OCI-LY7 (cell line): Measurements from ENCODE around the gene AHR.

ENCODE experiments used
- CTCF ChIP-seq: fragments of 200-600 bp; sonication (generic); conservative IDR thresholded peaks from 2 replicates; pipeline ENCODE4 v1.5.1; 2014; ENCODE audit warnings: mild to moderate bottlenecking, antibody characterized with exemption, low read length, moderate library complexity, mixed read lengths
- EZH2phosphoT487 ChIP-seq: fragments of 200-600 bp; sonication (generic); IDR thresholded peaks from 2 replicates; pipeline ENCODE4 v1.6.1; 2018; ENCODE audit warnings: low read depth, borderline replicate concordance, mild to moderate bottlenecking, mixed run types, antibody characterized with exemption, low read length, moderate library complexity, mixed read lengths

DNA sequence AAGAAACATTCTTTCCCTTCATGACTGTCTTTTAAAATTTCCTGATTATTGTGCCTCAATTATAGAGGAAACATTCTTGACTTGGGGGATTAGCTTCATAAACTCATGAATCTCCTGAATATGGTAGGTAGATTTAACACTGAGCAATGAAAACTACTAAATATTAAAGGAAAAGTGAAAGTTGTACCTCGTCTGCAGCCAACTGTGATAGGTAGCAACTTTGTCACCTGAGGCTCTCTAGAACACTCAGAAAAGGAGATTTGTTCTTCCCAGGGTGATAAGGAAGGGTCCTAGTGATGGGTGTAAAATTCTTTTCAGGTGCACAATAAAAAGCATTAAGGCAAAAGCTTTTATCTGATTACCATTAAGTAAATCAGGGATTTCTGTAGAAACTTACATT, 78.1 kb downstream of the AHR start:
- no peak for TF ChIP-seq CTCF
- no peak for TF ChIP-seq EZH2phosphoT487
